HG03571 (cell line): ENCODE data around the gene TADA2B.

Experiments used
- ATAC-seq: cut with Tn5 transposase; IDR thresholded peaks from one replicate; pipeline ENCODE4 v1.9.1; 2021; ENCODE audit not compliant: unreplicated experiment

Gene TADA2B

GRCh38 chr4:7105276-7105675 is 62.1 kb downstream of the TADA2B start:
- ATAC-seq, result no peak

GRCh38 chr4:7107166-7107905 is 64.2 kb downstream of the TADA2B start:
- no peak for ATAC-seq
